Stimulated activated CD8-positive, alpha-beta memory T cell treated with anti-CD3 and anti-CD28 coated beads, Interleukin-2, amount 100 ng/mL, for 1 hour (primary cell): ENCODE results near the gene SRGAP3.

ENCODE experiments used
- DNase-seq, 2 donors: peaks; one replicate each; pipeline ENCODE4 v3.0.0-alpha.2; 2020; ENCODE audit warnings: low read depth in 2 of 2

Gene SRGAP3

GRCh38 chr3:9021271-9022009 is 228.0 kb downstream of the SRGAP3 start:
- DNase-seq = no peak

GRCh38 chr3:9020426-9020825 is 229.0 kb downstream of the SRGAP3 start:
- DNase-seq = no peak

GRCh38 chr3:9019259-9019961 is 230.0 kb downstream of the SRGAP3 start:
- no peak for DNase-seq

- DNase-seq = no peak
Observed at GRCh38 chr3:9015250-9015649, 234.2 kb downstream of the SRGAP3 start.

- no peak for DNase-seq
Observed at GRCh38 chr3:9013782-9014563, 235.5 kb downstream of the SRGAP3 start.

GRCh38 chr3:9012521-9012920 is 236.9 kb downstream of the SRGAP3 start:
- no peak for DNase-seq

- no peak for DNase-seq
Observed at GRCh38 chr3:9009976-9010545, 239.4 kb downstream of the SRGAP3 start.

GRCh38 chr3:9008550-9009255 is 240.7 kb downstream of the SRGAP3 start:
- DNase-seq = no peak

GRCh38 chr3:9007928-9008327 is 241.5 kb downstream of the SRGAP3 start:
- DNase-seq = no peak

- DNase-seq = no peak
Observed at GRCh38 chr3:9007213-9007612, 242.2 kb downstream of the SRGAP3 start.

- DNase-seq = no peak
Observed at GRCh38 chr3:9000041-9000440, 249.4 kb downstream of the SRGAP3 start.

GRCh38 chr3:8997151-8997550 is 252.3 kb downstream of the SRGAP3 start:
- no peak for DNase-seq

- DNase-seq = no peak
Observed at GRCh38 chr3:8996681-8997121, 252.7 kb downstream of the SRGAP3 start.

- no peak for DNase-seq
Observed at GRCh38 chr3:8996216-8996615, 253.2 kb downstream of the SRGAP3 start.

GRCh38 chr3:8994226-8994625 is 255.2 kb downstream of the SRGAP3 start:
- DNase-seq = no peak

- DNase-seq = no peak
Observed at GRCh38 chr3:8993331-8993730, 256.1 kb downstream of the SRGAP3 start.

- DNase-seq = no peak
Observed at GRCh38 chr3:8992854-8993253, 256.6 kb downstream of the SRGAP3 start.

- no peak for DNase-seq
Observed at GRCh38 chr3:8992199-8992598, 257.2 kb downstream of the SRGAP3 start.

GRCh38 chr3:8990266-8991215 is 258.9 kb downstream of the SRGAP3 start:
- DNase-seq = no peak

GRCh38 chr3:8988791-8989558 is 260.5 kb downstream of the SRGAP3 start:
- no peak for DNase-seq
